Measurements from ENCODE around the gene LRRC4C. TPM values are rescaled to one million over a fixed set of nuclear protein-coding genes. Genes with fewer than 3 reads are reported as not detected.

The LRRC4C gene
- total and polyA plus RNA-seq, 4 donors = 0.10 to 0.93 (median 0.30) TPM

- TF ChIP-seq REST (IDR thresholded peaks at IDR 0.05) = no peak
- no peak for TF ChIP-seq RAD21 (IDR thresholded peaks at IDR 0.05)
- TF ChIP-seq TAF1 (conservative IDR thresholded peaks at IDR 0.05) = no peak
These were observed 2.0 kb downstream of the LRRC4C start (continued) for GRCh38 chr11:41457216-41458014.

- H3K27me3 ChIP-seq (ENCODE audit: control insufficient read depth in 4 of 4, insufficient read depth in 4 of 4, low read length in 3 of 4) = peaks cover 0 to 6% (median 1%) of the 10 kb centered on the region in 4 donors
- H3K9me3 ChIP-seq (ENCODE audit: control insufficient read depth in 4 of 4, low read length in 3 of 4) = no peaks in the 10 kb centered on the region
- H3K27ac ChIP-seq (ENCODE audit: low read depth in 1 of 2, low read length in 2 of 2) = no peak overlapping the region
- no peak overlapping the region for H3K9ac ChIP-seq (ENCODE audit: low read depth in 1 of 2, low read length in 2 of 2)
- 52% methylated on average over 1 of the region's 1 CpG for WGBS
- H3K4me1 ChIP-seq (ENCODE audit: control insufficient read depth in 4 of 4, insufficient read depth in 4 of 4, low read length in 3 of 4) = no peaks in the 10 kb centered on the region
- TF ChIP-seq RXRA (IDR thresholded peaks at IDR 0.05) (no peak), REST (IDR thresholded peaks at IDR 0.05) (no peak), TAF1 (conservative IDR thresholded peaks at IDR 0.05) (no peak), MAX (IDR thresholded peaks at IDR 0.05) (no peak), ATF3 (IDR thresholded peaks at IDR 0.05) (no peak)
- H3K4me3 ChIP-seq (ENCODE audit: low read depth in 1 of 3, low read length in 3 of 3) = no peak overlapping the region
- H3K36me3 ChIP-seq (ENCODE audit: control insufficient read depth in 4 of 4, insufficient read depth in 3 of 4, low read depth in 1 of 4, low read length in 3 of 4) = no peaks in the 10 kb centered on the region
- DNase-seq (ENCODE audit: low spot score) = no peak
These were observed 3.2 kb downstream of the LRRC4C start for GRCh38 chr11:41456269-41456668.

GRCh38 chr11:41451011-41451410 is 8.4 kb downstream of the LRRC4C start:
- H3K4me3 ChIP-seq (ENCODE audit: low read depth in 1 of 3, low read length in 3 of 3) = no peak overlapping the region
- WGBS = 74% methylated on average over 3 of the region's 3 CpGs
- no peaks in the 10 kb centered on the region for H3K4me1 ChIP-seq (ENCODE audit: control insufficient read depth in 4 of 4, insufficient read depth in 4 of 4, low read length in 3 of 4)
- TF ChIP-seq HNF4G (IDR thresholded peaks at IDR 0.05) (no peak), TAF1 (conservative IDR thresholded peaks at IDR 0.05) (no peak), NR2F2 (IDR thresholded peaks at IDR 0.05) (no peak), SP1 (IDR thresholded peaks at IDR 0.05) (no peak), HNF4A (conservative IDR thresholded peaks at IDR 0.05) (no peak), GABPA (IDR thresholded peaks at IDR 0.05 in 1 of 2, conservative IDR thresholded peaks at IDR 0.05 in 1 of 2) (no peak), YY1 (IDR thresholded peaks at IDR 0.05) (no peak), EGR1 (IDR thresholded peaks at IDR 0.05; ENCODE audit: low read depth in 2 of 2) (no peak), CTCF (IDR thresholded peaks at IDR 0.05; ENCODE audit: low read depth, low read length, missing input control) (no peak), ATF3 (IDR thresholded peaks at IDR 0.05) (no peak), MAX (IDR thresholded peaks at IDR 0.05) (no peak), JUND (IDR thresholded peaks at IDR 0.05) (no peak), RAD21 (IDR thresholded peaks at IDR 0.05) (no peak)
- no peaks in the 10 kb centered on the region for H3K9me3 ChIP-seq (ENCODE audit: control insufficient read depth in 4 of 4, low read length in 3 of 4)
- H3K27me3 ChIP-seq (ENCODE audit: control insufficient read depth in 4 of 4, insufficient read depth in 4 of 4, low read length in 3 of 4) = no peaks in the 10 kb centered on the region
- H3K9ac ChIP-seq (ENCODE audit: low read depth in 1 of 2, low read length in 2 of 2) = no peak overlapping the region
- no peak overlapping the region for H3K27ac ChIP-seq (ENCODE audit: low read depth in 1 of 2, low read length in 2 of 2)
- H3K36me3 ChIP-seq (ENCODE audit: control insufficient read depth in 4 of 4, insufficient read depth in 3 of 4, low read depth in 1 of 4, low read length in 3 of 4) = no peaks in the 10 kb centered on the region
- DNase-seq (ENCODE audit: low spot score) = no peak

Data from liver (tissue), 9 donors.